Colonic mucosa (tissue), 4 donors: Measurements from ENCODE around the gene CTIF. TPM values are rescaled to one million over a fixed set of nuclear protein-coding genes. Genes with fewer than 3 reads are reported as not detected.

Experiments used
- DNase-seq: peaks from one replicate; pipeline ENCODE4 v3.0.0-alpha.2; 2020
- H3K27ac ChIP-seq: fragments of 200-600 bp; one replicate; pipeline ENCODE4 v1.8.0; 2021
- H3K27me3 ChIP-seq: fragments of 200-600 bp; one replicate; pipeline ENCODE4 v1.8.0; 2021
- H3K36me3 ChIP-seq: fragments of 200-600 bp; one replicate; pipeline ENCODE4 v1.8.0; 2021
- H3K4me1 ChIP-seq: fragments of 200-600 bp; one replicate; pipeline ENCODE4 v1.8.0; 2021; ENCODE audit warnings: mild to moderate bottlenecking
- H3K4me3 ChIP-seq: fragments of 200-600 bp; one replicate; pipeline ENCODE4 v1.8.0; 2021
- H3K9ac ChIP-seq, 2 donors: one replicate each; pipeline ENCODE4 v1.7.0; 2013; ENCODE audit warnings: control low read depth in 2 of 2, low read depth in 2 of 2, low read length in 2 of 2
- H3K9me3 ChIP-seq: fragments of 200-600 bp; one replicate; pipeline ENCODE4 v1.8.0; 2021
- intact Hi-C: fragments of 100-400 bp; cut with DNase I; formaldehyde crosslinking; loops from one replicate; pipeline ENCODE4 v1.14.1; 2022
- total RNA-seq, 2 donors: library from RNA; stranded (reverse); fragmentation: NEBNext Ultra II Directional in 1 of 2; extraction: Animal tissue kit (Norgen Biotek cat#: 25700) in 1 of 2; gene quantifications; one replicate each; pipeline ENCODE4 v1.2.1, GENCODE V29; 2021
- TF ChIP-seq, protein P1 (sequence below): fragments of 200-600 bp; IDR thresholded peaks from one replicate; pipeline ENCODE4 v1.8.0; 2022; ENCODE audit warnings: antibody characterized with exemption, mild to moderate bottlenecking
- donor health status: healthy.
- donor health status: DM: no; HTN: no; CAD: no.
- donor health status: DM: no; HTN: no; CAD: no.

CTIF gene
- total RNA-seq, 2 donors from 2014 or later, result 13.0 to 16.7 TPM

DNA sequence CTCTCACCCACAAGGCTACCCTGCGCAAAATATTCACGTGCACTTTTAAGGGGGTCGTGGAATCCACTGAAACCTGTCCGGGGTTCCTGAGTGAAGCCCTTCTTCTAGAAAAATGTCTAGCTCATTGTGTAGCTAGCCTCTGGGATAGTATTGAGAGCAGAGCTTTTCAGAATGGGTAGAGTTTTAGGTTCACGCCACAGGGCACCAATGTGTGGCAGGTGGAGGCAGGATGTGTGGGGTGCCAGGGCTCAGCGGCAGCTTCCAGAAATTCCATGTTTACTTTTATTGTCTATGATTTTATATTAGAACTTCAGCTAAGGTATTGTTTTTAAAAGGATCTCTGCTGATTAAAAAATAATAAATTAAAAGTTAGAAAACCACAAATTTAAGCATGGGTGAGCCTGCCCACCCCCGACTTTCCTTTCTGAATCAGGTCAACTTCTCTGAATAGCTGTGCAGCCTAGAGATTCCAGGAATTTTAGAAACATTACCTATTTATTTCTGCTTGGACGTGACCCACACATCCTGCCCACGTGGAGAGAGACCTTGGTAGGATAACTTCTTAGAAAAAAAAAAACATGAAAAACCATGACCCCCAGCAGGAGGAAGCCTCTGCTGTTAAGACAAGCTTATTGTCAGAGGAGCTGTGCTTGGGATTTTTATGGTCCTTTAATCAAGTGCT, 163.7 kb downstream of the CTIF start:
- no peaks in the 10 kb centered on the region for H3K36me3 ChIP-seq
- TF ChIP-seq, protein P1, sequence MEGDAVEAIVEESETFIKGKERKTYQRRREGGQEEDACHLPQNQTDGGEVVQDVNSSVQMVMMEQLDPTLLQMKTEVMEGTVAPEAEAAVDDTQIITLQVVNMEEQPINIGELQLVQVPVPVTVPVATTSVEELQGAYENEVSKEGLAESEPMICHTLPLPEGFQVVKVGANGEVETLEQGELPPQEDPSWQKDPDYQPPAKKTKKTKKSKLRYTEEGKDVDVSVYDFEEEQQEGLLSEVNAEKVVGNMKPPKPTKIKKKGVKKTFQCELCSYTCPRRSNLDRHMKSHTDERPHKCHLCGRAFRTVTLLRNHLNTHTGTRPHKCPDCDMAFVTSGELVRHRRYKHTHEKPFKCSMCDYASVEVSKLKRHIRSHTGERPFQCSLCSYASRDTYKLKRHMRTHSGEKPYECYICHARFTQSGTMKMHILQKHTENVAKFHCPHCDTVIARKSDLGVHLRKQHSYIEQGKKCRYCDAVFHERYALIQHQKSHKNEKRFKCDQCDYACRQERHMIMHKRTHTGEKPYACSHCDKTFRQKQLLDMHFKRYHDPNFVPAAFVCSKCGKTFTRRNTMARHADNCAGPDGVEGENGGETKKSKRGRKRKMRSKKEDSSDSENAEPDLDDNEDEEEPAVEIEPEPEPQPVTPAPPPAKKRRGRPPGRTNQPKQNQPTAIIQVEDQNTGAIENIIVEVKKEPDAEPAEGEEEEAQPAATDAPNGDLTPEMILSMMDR, result no peak
- intact Hi-C loops, result no loop called here

DNA sequence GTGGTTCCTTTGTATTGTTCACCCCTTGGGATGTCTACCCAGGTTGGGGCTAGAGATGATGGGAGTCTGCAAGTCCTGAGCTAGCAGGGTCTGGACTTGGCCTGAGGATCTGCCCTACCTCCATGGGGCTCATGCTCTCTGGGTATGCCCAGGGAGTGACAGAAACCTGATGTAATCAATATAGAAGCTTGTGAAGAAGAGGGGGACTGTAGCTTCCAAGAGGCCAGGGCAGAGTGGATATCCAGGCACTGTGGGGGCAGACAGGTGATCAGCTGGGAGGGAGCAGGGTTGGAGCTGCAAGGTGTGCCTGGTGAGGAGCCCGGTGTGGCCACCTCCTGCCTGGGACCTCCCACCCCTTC, 164.2 kb downstream of the CTIF start:
- Histone ChIP-seq H3K4me1 (no peaks in the 10 kb centered on the region), H3K4me3 (no peak overlapping the region), H3K27me3 (no peaks in the 10 kb centered on the region), H3K9ac (no peak overlapping the region), H3K36me3 (no peaks in the 10 kb centered on the region), H3K9me3 (no peaks in the 10 kb centered on the region), H3K27ac (no peak overlapping the region)
- intact Hi-C loops, result no loop called here
- TF ChIP-seq, protein P1, result no peak
- no peak for DNase-seq

More for the DNA sequence above, 163.7 kb downstream of the CTIF start:
- H3K9ac ChIP-seq, result no peak overlapping the region
- H3K27me3 ChIP-seq, result no peaks in the 10 kb centered on the region
- H3K9me3 ChIP-seq, result no peaks in the 10 kb centered on the region
- no peak for DNase-seq
- H3K4me1 ChIP-seq, result no peaks in the 10 kb centered on the region
- no peak overlapping the region for H3K4me3 ChIP-seq
- no peak overlapping the region for H3K27ac ChIP-seq

DNA sequence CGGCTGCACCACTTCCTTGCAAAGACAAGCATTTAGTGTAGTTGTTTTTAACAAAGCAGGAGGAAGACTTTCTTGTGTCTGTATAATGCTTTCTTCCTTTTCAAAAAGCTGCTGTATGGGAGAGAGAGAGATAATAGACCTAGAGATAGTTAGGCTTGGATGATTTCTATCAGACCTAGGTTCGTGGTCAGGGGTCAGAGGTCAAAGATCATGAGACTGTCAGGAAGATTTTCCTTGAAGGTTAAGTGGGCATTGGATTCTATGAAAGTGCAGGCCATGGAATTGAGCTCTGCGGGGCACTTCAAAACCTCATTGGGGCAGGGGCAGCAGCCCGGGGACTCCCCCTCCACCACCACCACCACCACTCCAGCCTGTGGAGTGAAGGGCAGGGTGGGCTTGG, 164.6 kb downstream of the CTIF start:
- intact Hi-C loops, result no loop called here
- no peaks in the 10 kb centered on the region for H3K4me1 ChIP-seq
- no peak overlapping the region for H3K4me3 ChIP-seq
- TF ChIP-seq, protein P1, result no peak
- no peak overlapping the region for H3K9ac ChIP-seq
- H3K27me3 ChIP-seq, result no peaks in the 10 kb centered on the region
- no peak for DNase-seq
- H3K36me3 ChIP-seq, result no peaks in the 10 kb centered on the region
- no peaks in the 10 kb centered on the region for H3K9me3 ChIP-seq
- no peak overlapping the region for H3K27ac ChIP-seq

DNA sequence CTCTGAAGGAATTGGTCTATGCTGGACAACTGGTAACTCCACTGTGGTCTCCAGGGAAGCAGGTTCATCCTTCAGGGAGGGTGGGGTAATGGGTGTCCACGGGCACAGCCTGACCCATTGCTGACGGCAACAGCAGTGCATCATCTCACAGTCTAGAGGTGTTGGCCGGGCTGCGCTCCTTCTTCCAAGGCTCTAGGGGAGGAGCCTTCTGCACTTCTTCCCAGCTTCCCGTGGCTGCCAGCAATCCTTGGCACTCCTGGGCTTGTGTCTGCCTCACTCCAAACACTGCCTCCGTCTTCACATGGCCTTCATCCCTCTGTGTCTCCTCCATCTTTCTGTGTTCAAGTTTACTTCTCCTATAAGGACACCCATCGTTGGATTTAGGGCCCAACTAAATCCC, 166.2 kb downstream of the CTIF start:
- Histone ChIP-seq H3K36me3 (no peaks in the 10 kb centered on the region), H3K4me3 (no peak overlapping the region), H3K9me3 (no peaks in the 10 kb centered on the region), H3K27ac (no peak overlapping the region), H3K9ac (no peak overlapping the region), H3K27me3 (no peaks in the 10 kb centered on the region), H3K4me1 (no peaks in the 10 kb centered on the region)
- intact Hi-C loops, result no loop called here
- TF ChIP-seq, protein P1, result no peak
- no peak for DNase-seq

DNA sequence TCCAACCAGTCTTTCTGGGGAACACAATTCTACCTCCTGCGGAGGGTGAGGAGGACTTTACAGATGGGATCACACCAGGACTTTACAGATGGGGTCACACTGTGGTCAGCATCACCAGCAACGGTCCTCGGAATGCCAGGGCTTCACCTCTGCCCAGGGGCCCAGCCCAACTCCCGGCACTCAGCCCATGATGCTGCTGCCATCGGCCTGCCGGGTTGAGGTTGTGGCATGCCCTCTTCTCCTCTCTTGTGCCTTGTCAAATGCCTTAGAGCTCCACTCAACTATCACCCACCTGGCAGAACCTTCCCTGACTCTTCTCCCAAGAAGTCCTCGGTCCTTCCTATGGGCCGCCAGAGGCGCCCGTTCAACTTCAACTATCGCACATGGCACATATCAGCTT, 166.7 kb downstream of the CTIF start:
- DNase-seq, result no peak

More for the DNA sequence above, 166.7 kb downstream of the CTIF start:
- no peaks in the 10 kb centered on the region for H3K27me3 ChIP-seq
- H3K4me1 ChIP-seq, result no peaks in the 10 kb centered on the region
- TF ChIP-seq, protein P1, result no peak
- no peaks in the 10 kb centered on the region for H3K9me3 ChIP-seq
- no peaks in the 10 kb centered on the region for H3K36me3 ChIP-seq
- no peak overlapping the region for H3K27ac ChIP-seq
- H3K4me3 ChIP-seq, result no peak overlapping the region
- intact Hi-C loops, result no loop called here
- H3K9ac ChIP-seq, result no peak overlapping the region
